KOPT-K1 (cell line): ENCODE measurements around the gene MUC5B.
"Not testable (repeated sequence)": the region's sequence is repeated elsewhere in the genome, so short reads cannot be mapped to it uniquely, and the experiment has no call there.

ENCODE experiments used
- H3K27ac ChIP-seq: fragments of 200-600 bp; sonication (generic); 2 replicates; pipeline ENCODE4 v1.5.1; 2016; ENCODE audit warnings: antibody characterized with exemption, mild to moderate bottlenecking, low read depth, low read length; ENCODE audit not compliant: poor library complexity, severe bottlenecking
- H3K36me3 ChIP-seq: fragments of 200-600 bp; sonication (generic); 2 replicates; pipeline ENCODE4 v1.5.1; 2017; ENCODE audit warnings: antibody characterized with exemption, mild to moderate bottlenecking, low read length, moderate library complexity; ENCODE audit not compliant: insufficient read depth
- H3K9me3 ChIP-seq: fragments of 200-600 bp; sonication (generic); 2 replicates; pipeline ENCODE4 v1.5.1; 2017; ENCODE audit warnings: antibody characterized with exemption, low read length, mild to moderate bottlenecking; ENCODE audit not compliant: insufficient read depth, poor library complexity, severe bottlenecking

The MUC5B gene

GRCh38 chr11:1222491-1223345 lies at the start of gene MUC5B:
Gene MUC5B, plus strand, starts transcription at chr11:1223066. Its CDS starts 58 bp downstream, at chr11:1223124.
- H3K36me3 ChIP-seq: no peaks in the 10 kb centered on the region

GRCh38 chr11:1173396-1173795 lies 49.5 kb upstream of the MUC5B start:
- H3K27ac ChIP-seq, H3K36me3 ChIP-seq, H3K9me3 ChIP-seq: not testable (repeated sequence)

More at GRCh38 chr11:1222491-1223345, at the start of gene MUC5B:
- no peak within 1 kb of the TSS for H3K27ac ChIP-seq
- no peaks in the 10 kb centered on the region for H3K9me3 ChIP-seq

GRCh38 chr11:1174441-1175370 lies 48.2 kb upstream of the MUC5B start:
- H3K9me3 ChIP-seq: no peaks in the 10 kb centered on the region
- no peaks in the 10 kb centered on the region for H3K36me3 ChIP-seq
- no peak overlapping the region for H3K27ac ChIP-seq

- Histone ChIP-seq H3K9me3 (no peaks in the 10 kb centered on the region), H3K27ac (no peak overlapping the region), H3K36me3 (no peaks in the 10 kb centered on the region)
Observed at GRCh38 chr11:1175461-1176223, 47.2 kb upstream of the MUC5B start.

- Histone ChIP-seq H3K36me3 (no peaks in the 10 kb centered on the region), H3K9me3 (no peaks in the 10 kb centered on the region), H3K27ac (no peak overlapping the region)
Observed at GRCh38 chr11:1176224-1177019, 46.4 kb upstream of the MUC5B start.

GRCh38 chr11:1177020-1177770 lies 45.7 kb upstream of the MUC5B start:
- Histone ChIP-seq H3K9me3 (no peaks in the 10 kb centered on the region), H3K27ac (no peak overlapping the region), H3K36me3 (no peaks in the 10 kb centered on the region)

- no peak overlapping the region for H3K27ac ChIP-seq
- no peaks in the 10 kb centered on the region for H3K9me3 ChIP-seq
- H3K36me3 ChIP-seq: no peaks in the 10 kb centered on the region
Observed at GRCh38 chr11:1177771-1178090, 45.1 kb upstream of the MUC5B start.

- no peak overlapping the region for H3K27ac ChIP-seq
- no peaks in the 10 kb centered on the region for H3K36me3 ChIP-seq
- no peaks in the 10 kb centered on the region for H3K9me3 ChIP-seq
Observed at GRCh38 chr11:1178201-1178885, 44.5 kb upstream of the MUC5B start.

- H3K9me3 ChIP-seq: no peaks in the 10 kb centered on the region
- H3K36me3 ChIP-seq: no peaks in the 10 kb centered on the region
- H3K27ac ChIP-seq: no peak overlapping the region
Observed at GRCh38 chr11:1178906-1179305, 44.0 kb upstream of the MUC5B start.

GRCh38 chr11:1179641-1180040 lies 43.2 kb upstream of the MUC5B start:
- no peaks in the 10 kb centered on the region for H3K9me3 ChIP-seq
- H3K36me3 ChIP-seq: no peaks in the 10 kb centered on the region
- no peak overlapping the region for H3K27ac ChIP-seq

- no peaks in the 10 kb centered on the region for H3K9me3 ChIP-seq
Observed at GRCh38 chr11:1180171-1180570, 42.7 kb upstream of the MUC5B start.

GRCh38 chr11:1180947-1181391 lies 41.9 kb upstream of the MUC5B start:
- H3K9me3 ChIP-seq: no peaks in the 10 kb centered on the region

More at GRCh38 chr11:1180171-1180570, 42.7 kb upstream of the MUC5B start:
- Histone ChIP-seq H3K36me3 (no peaks in the 10 kb centered on the region), H3K27ac (no peak overlapping the region)

GRCh38 chr11:1181420-1181819 lies 41.4 kb upstream of the MUC5B start:
- Histone ChIP-seq H3K9me3 (no peaks in the 10 kb centered on the region), H3K27ac (no peak overlapping the region), H3K36me3 (no peaks in the 10 kb centered on the region)

More at GRCh38 chr11:1180947-1181391, 41.9 kb upstream of the MUC5B start:
- Histone ChIP-seq H3K27ac (no peak overlapping the region), H3K36me3 (no peaks in the 10 kb centered on the region)
